Measurements from ENCODE around the gene TCN1. TPM values are rescaled to one million over a fixed set of nuclear protein-coding genes. Genes with fewer than 3 reads are reported as not detected.
A peak's percentile ranks its signal among the peaks of the same experiment; 100 is the strongest.

The TCN1 gene
- total and polyA plus RNA-seq, 9 of the 15 experiments (the other 6 are each of a cell fraction or from before 2014, with no cell fraction given), result 0.63 to 25.9 (median 8.0) TPM

- peak; percentile 36; the same call in 1 of the 2 replicates for TF ChIP-seq HSF4 (CRISPR knock-in tag; IDR thresholded peaks at IDR 0.05; ENCODE audit: borderline replicate concordance)
- 0 out of 4 replicates have a peak, but pooled peaks of 1 of the 2 experiments have one; percentile 37 for TF ChIP-seq BCLAF1 (IDR thresholded peaks at IDR 0.05; ENCODE audit: borderline replicate concordance in 1 of 2, control insufficient read depth in 1 of 2, low read depth in 2 of 2, low read length in 1 of 2)
- TF ChIP-seq ZBTB8A (IDR thresholded peaks at IDR 0.05; ENCODE audit: partially characterized antibody), result no peak
- no peak for TF ChIP-seq CHD4 (IDR thresholded peaks at IDR 0.05; ENCODE audit: insufficient read depth, insufficient replicate concordance, low read depth, low read length, poor library complexity, severe bottlenecking)
- TF ChIP-seq VEZF1 (CRISPR knock-in tag; IDR thresholded peaks at IDR 0.05), result peak; percentile 20; the same call in 1 of the 2 replicates
- no peak for TF ChIP-seq PTBP1 (IDR thresholded peaks at IDR 0.05; ENCODE audit: low read depth, low read length)
- 0 out of 2 replicates have a peak, but pooled peaks have one; percentile 15 for TF ChIP-seq NCOA1 (IDR thresholded peaks at IDR 0.05; ENCODE audit: low read depth)
- peak; percentile 8 to 61; a peak in 2 of 4 replicates for TF ChIP-seq TRIM24 (IDR thresholded peaks at IDR 0.05)
- TF ChIP-seq ADNP (tag; IDR thresholded peaks at IDR 0.05), result peak; percentile 69
- TF ChIP-seq IRF9 (tag; IDR thresholded peaks at IDR 0.05), result 0 out of 2 replicates have a peak, but pooled peaks have one; percentile 16
- peak; percentile 33 for TF ChIP-seq MYC (IDR thresholded peaks at IDR 0.05; ENCODE audit: low read depth, low read length)
- no peak for TF ChIP-seq MYC (CRISPR knock-in tag; IDR thresholded peaks at IDR 0.05; ENCODE audit: borderline replicate concordance, low read depth)
- peak; percentile 80 for TF ChIP-seq DACH1 (IDR thresholded peaks at IDR 0.05; ENCODE audit: partially characterized antibody)
- TF ChIP-seq ZNF785 (CRISPR knock-in tag; IDR thresholded peaks at IDR 0.05), result no peak
- no peak; the same call in 1 of the 2 replicates for TF ChIP-seq KLF16 (IDR thresholded peaks at IDR 0.05)
- 0 out of 2 replicates have a peak, but pooled peaks have one; percentile 9 for TF ChIP-seq HES1 (IDR thresholded peaks at IDR 0.05; ENCODE audit: low read depth)
- 0 out of 2 replicates have a peak, but pooled peaks have one; percentile 53 for TF ChIP-seq GTF2E2 (tag; IDR thresholded peaks at IDR 0.05)
These were observed 8.6 kb downstream of the TCN1 start (continued) for GRCh38 chr11:59857439-59858434.

All from K562 (cell line).